HG03097 (cell line): ENCODE data around the gene SLC2A9.

Source experiments
- ATAC-seq: cut with Tn5 transposase; IDR thresholded peaks from one replicate; pipeline ENCODE4 v1.9.1; 2021; ENCODE audit not compliant: unreplicated experiment, low FRiP score

The SLC2A9 gene

GRCh38 chr4:9969526-9970398, 51.5 kb downstream of the SLC2A9 start:
- ATAC-seq: no peak

GRCh38 chr4:9968472-9968871, 52.8 kb downstream of the SLC2A9 start:
- no peak for ATAC-seq

- ATAC-seq: no peak
These were observed 56.4 kb downstream of the SLC2A9 start for GRCh38 chr4:9964879-9965278.

- ATAC-seq: no peak
These were observed 58.0 kb downstream of the SLC2A9 start for GRCh38 chr4:9963328-9963727.

- no peak for ATAC-seq
These were observed 58.5 kb downstream of the SLC2A9 start for GRCh38 chr4:9962611-9963314.

GRCh38 chr4:9954468-9954867, 66.8 kb downstream of the SLC2A9 start:
- ATAC-seq: no peak

- ATAC-seq: no peak
These were observed 68.2 kb downstream of the SLC2A9 start for GRCh38 chr4:9953089-9953488.

- ATAC-seq: no peak
These were observed 68.8 kb downstream of the SLC2A9 start for GRCh38 chr4:9952415-9952950.

GRCh38 chr4:9949573-9949972, 71.7 kb downstream of the SLC2A9 start:
- no peak for ATAC-seq

- ATAC-seq: no peak
These were observed 73.9 kb downstream of the SLC2A9 start for GRCh38 chr4:9947168-9948062.

GRCh38 chr4:9946170-9946569, 75.1 kb downstream of the SLC2A9 start:
- ATAC-seq: no peak

- no peak for ATAC-seq
These were observed 76.6 kb downstream of the SLC2A9 start for GRCh38 chr4:9944431-9945425.

- no peak for ATAC-seq
These were observed 77.5 kb downstream of the SLC2A9 start for GRCh38 chr4:9943761-9944160.

GRCh38 chr4:9942921-9943600, 78.2 kb downstream of the SLC2A9 start:
- no peak for ATAC-seq

GRCh38 chr4:9942139-9942538, 79.2 kb downstream of the SLC2A9 start:
- no peak for ATAC-seq

GRCh38 chr4:9940041-9940440, 81.3 kb downstream of the SLC2A9 start:
- ATAC-seq: no peak

GRCh38 chr4:9938933-9939332, 82.4 kb downstream of the SLC2A9 start:
- ATAC-seq: no peak

GRCh38 chr4:9937078-9937477, 84.2 kb downstream of the SLC2A9 start:
- ATAC-seq: no peak

- no peak for ATAC-seq
These were observed 85.1 kb downstream of the SLC2A9 start for GRCh38 chr4:9936129-9936644.
